IPS-NIHi7 (cell line): Measurements from ENCODE around the gene GOLPH3L.
A peak's percentile ranks its signal among the peaks of the same experiment; 100 is the strongest.
"Not testable (repeated sequence)": the region's sequence is repeated elsewhere in the genome, so short reads cannot be mapped to it uniquely, and the experiment has no call there.

ENCODE experiments used
- DNase-seq: peaks from one replicate; pipeline ENCODE4 v3.0.0; 2012; ENCODE audit warnings: mixed read lengths; ENCODE audit errors: extremely low spot score

GOLPH3L gene

DNA sequence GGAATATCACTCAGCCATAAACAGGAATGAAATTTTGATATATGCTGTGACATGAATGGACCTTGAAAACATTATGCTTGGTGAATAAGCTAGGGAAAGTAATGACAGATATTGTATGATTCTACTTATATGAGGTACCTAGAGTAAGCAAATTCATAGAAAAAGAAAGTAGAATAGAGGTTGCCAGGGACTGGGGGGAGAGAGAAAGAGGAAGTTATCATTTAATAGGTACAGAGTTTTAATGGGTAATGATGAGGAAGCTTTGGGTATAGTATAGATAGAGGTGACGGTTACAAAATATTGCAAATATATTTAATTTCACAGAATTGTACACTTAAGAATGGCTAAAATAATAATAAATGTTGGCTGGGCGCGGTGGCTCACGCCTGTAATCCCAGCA lies 36.4 kb downstream of the GOLPH3L start:
- DNase-seq = no peak

DNA sequence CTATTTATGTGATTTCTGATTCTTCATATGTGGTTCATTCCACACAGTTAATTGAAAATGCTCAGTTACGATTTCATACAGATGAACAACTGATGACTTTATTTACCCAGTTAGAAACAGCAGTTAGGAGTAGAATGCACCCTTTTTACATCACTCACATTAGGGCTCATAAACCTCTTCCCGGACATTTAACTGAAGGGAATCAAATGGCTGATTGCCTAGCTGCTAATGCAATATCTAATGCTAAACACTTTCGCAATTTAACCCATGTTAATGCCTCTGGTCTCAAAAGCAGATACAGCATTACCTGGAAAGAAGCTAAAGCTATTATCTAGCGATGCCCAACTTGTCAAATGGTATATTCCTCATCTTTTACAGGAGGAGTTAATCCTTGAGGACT lies 39.9 kb downstream of the GOLPH3L start:
- DNase-seq = not testable (repeated sequence)

DNA sequence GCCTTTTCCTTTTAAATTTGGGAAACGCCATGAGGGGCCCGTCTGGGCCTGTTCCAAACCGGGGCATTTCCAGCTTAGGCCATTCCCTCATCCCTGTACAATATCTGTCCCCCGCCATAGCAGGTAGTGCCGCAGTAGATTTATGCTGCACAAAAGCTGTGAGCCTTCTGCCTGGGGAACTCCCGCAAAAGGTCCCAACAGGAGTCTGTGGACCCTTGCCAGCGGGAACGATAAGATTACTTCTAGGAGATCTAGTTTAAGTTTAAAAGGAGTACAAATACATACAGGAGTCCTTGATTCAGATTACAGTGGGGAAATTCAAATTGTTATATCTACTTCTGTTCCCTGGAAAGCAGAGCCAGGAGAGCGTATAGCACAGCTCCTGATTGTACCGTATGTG lies 42.3 kb downstream of the GOLPH3L start:
- not testable (repeated sequence) for DNase-seq

DNA sequence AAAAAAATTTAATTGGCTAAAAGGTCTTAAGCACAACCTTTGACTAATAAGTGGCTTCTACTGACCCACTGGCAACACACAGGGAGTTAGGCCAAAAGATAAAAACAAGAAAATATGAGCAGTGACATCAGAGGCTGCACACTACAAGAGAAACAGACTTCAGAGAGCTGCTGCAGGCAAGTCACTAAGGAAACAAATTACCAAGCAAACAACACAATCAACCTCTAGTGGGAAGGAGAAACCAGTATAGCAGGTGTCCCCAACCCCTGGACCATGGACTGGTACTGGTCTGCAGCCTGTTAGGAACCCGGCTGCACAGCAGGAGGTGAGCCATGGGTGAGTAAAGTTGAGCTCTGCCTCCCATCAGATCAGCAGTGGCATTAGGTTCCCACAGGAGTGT lies 46.8 kb downstream of the GOLPH3L start:
- no peak for DNase-seq

DNA sequence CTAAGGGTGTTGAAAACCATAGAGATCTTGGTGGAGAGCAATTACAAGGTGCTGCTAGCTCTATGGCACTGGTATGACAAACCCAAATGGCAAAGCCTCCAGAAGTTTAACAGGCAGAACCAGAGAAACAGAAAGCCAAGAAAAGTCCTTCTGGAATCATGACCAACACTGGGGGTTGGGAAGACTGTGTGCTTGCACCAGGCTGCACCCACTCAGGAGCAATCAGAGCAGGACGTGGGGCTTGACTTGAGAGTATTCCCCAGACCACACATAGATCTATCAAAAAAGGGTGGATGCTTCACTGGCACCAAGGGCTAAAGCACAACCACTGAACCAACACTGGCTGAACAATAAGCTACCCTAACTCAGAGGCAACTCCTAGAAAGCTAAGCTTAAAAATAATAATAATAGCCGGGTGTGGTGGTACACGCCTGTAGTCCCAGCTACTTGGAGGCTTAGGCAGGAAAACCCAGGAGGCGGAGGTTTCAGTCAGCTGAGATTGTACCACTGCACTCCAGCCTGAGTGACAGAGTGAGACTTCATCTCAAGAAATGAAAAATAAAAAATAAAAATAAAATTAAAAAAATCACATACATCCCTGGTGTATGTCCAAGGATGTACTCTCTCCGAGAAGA lies 47.4 kb downstream of the GOLPH3L start:
- no peak for DNase-seq

DNA sequence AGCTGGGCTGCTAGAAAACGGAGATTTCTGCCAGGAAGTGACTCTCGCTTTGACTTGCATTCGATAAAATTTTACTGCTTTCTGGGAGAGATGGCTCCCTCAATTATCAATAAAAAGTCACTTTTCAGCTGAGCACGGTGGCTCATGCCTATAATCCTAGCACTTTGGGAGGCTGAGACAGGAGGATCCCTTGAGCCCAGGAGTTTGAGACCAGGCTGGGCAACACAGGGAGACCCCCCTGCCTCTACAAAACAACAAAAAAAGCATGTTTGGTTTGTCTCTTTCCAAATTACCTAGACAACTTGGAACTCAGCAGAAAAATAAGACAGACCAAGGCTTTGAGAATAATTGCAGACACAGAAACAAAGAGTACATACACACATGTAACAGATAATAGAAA lies 54.7 kb downstream of the GOLPH3L start:
- no peak for DNase-seq

DNA sequence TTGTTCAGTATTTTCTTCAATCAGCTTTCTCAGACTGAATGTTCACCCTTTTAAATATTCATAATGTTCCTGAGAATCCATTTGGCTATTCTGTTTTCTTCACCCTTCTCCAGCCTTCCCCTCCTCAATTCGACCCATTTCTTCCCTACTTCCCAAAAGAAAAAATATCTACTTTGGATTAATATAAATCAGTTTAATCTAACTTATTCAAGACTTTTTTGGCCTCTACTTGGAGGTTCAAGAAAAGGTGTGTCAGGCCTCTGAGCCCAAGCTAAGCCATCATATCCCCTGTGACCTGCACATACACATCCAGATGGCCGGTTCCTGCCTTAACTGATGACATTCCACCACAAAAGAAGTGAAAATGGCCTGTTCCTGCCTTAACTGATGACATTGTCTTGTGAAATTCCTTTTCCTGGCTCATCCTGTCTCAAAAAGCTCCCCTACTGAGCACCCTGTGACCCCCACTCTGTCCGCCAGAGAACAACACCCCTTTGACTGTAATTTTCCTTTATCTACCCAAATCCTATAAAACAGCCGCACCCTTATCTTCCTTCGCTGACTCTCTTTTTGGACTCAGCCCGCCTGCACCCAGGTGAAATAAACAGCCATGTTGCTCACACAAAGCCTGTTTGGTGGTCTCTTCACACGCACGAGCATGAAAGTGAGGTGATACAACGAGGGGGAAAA lies 55.7 kb downstream of the GOLPH3L start:
- DNase-seq = not testable (repeated sequence)

DNA sequence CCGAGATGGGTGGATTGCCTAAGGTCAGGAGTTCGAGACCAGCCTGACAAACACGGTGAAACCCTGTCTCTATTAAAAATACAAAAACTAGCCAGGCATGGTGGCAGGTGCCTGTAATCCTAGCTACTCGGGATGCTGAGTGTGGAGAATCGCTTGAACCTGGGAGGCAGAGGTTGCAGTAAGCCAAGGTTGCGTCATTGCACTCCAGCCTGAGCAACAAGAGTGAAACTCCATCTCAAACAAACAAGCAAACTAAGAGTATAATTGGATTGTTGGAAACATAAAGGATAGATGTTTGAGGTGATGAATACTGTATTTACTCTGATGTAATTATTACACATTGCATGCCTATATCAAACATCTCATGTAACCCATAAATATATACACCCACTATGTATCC lies 58.5 kb downstream of the GOLPH3L start:
- DNase-seq = not testable (repeated sequence)

DNA sequence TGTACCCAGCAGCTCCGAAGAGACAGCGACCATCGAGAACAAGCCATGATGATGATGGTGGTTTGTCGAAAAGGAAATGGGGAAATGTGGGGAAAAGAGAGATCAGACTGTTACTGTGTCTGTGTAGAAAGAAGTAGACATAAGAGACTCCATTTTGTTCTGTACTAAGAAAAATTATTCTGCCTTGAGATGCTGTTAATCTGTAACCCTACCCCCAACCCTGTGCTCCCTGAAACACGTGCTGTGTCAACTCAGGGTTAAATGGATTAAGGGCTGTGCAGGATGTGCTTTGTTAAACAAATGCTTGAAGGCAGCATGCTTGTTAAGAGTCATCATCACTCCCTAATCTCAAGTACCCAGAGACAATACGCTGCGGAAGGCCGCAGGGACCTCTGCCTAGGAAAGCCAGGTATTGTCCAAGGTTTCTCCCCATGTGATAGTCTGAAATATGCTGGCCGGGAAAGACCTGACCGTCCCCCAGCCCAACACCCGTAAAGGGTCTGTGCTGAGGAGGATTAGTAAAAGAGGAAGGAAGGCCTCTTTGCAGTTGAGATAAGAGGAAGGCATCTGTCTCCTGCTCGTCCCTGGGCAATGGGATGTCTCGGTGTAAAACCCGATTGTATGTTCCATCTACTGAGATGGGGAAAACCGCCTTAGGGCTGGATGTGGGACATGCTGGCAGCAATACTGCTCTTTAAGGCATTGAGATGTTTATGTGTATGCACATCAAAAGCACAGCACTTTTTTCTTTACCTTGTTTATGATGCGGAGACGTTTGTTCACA lies 61.9 kb downstream of the GOLPH3L start:
- not testable (repeated sequence) for DNase-seq

DNA sequence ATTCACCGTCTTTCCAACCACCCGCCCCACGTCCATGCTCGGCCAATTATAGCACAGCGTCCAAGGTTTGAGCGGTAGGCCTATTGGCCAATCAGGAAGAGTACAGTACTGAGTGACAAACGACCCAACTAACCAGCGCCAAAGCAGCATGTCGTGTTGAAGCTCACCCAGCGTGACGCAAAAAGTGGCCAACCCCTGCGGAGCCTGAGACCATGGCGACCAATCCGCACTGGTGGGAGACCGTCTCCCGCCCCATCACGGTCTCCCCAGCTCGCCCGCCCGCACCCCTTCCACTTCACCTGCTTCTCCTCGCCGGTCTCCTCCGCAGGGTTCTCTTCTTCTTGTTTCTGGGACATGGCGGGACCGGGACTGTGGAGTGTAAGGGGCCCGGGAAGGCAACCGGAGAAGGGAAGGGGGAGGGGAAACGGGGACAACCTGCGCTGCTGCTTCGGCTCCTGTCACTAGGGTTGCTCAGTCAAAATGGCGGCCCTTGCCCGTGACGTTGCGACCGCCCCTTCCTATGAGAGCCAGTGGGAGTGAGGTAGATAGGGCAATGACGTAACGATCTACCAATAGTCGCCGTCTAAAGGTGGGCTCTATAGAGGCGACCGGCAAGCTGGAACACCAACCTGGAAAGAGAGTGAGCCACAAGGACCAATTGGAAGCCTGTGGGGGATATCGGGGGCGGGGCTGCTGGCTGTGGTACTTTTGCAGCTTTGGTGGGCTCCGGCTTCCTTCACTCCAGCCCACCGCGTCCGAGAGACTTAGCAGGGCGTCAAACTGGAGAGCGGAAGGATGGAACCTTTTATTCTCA lies 67.6 kb downstream of the GOLPH3L start, which contains the start of gene ENSA:
ENSA (minus strand) TSS at position 498 of the 814 bp plus-strand sequence; CDS start at position 356, 142 bp downstream.
- peak; percentile 93 for DNase-seq

DNA sequence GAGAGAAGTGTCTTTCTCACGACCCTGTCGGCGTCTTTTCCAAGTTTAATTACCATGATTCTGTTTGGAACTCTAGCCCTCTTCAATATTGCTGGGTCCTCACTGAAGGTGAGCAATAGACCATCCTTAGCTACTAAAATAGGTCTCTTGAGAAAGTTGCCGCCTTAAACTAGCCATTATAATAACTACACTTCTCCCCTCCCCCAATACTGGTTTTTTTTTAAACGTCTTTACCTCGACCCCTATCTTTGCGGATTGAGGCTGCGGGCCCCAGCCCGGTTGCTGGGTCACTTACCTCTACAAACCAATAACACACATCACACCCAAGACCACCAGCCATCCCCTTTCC lies 68.2 kb downstream of the GOLPH3L start:
- DNase-seq = no peak

DNA sequence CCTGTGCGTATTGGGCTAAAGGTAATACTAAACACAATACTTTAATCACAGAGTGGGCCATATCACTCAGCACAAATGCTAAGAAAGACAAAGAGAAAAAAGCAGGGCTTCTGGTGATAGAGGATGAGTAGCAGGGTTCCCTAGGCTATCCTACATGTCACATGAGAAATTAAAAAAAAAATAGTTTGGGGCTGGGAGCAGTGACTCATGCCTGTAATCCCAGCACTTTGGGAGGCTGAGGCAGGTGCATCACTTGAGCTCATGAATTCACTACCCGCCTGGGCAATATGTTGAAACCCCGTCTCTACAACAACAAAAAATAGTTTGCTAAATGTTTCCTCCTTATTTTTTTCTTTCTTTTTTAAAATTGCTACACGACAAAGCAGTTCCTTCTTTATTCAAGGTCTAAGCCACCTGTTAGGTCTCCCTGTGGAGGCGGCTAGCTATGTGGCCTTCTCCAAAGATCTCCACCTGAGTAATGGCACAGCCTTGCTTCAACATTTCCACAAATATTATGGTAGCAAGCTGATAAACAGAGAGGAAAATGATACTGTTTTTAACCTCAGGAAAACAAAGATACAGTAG lies 69.0 kb downstream of the GOLPH3L start:
- DNase-seq = no peak

DNA sequence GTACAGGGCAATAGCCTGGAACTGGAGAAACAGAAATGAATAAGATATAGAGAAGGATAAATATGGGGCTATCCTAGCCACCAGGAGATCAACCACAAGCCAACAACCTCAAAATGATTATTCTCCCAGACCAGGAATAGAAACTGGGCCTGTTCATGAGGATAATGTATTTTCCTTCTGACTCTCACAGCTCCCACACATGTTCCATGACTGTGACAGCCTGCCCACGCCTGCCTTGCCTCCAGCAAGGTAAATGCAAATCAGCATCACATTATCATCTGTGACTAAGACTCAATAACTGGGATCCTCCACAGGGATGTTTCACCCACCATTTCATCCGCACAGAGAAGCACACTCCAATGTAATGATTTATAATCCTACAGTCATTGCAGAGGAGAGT lies 70.8 kb downstream of the GOLPH3L start:
- no peak for DNase-seq

DNA sequence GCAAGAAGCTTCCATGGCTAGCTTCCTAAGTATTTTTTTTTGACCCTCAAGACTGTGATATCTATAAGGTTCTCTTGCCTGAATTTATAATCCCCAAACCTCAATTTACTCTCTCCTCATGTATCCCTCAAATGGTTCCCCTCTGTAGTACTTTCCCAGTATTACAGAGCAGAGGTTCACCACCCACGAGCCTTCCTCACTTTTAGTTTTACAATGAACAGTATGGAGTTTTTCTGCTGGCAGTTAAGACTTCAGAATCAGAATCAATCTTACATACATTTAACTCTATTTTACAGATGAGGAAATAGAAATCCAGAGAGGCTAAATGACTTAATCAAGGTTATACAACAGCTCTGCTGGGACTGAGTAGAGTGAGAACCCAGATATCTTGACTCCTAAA lies 72.4 kb downstream of the GOLPH3L start:
- not testable (repeated sequence) for DNase-seq

DNA sequence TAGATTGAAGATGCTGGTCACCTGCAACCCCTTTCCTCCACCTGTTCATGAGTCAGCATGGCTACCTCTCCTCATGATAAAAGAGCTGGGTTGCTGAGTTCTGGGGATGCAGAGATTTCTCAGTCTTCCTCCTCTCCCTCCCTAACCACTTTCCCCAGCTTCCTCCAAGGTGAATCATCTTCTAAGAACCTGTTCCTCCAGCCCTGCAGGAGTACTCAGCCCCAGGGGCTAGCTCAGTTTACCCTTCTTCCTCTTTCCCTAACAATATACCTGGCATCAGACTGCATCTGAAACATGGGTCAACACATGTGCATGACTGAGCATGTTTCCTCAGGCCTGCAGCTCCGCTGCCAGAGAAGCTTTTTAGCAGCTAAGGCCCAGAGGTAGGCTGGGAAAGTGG lies 72.8 kb downstream of the GOLPH3L start:
- not testable (repeated sequence) for DNase-seq

DNA sequence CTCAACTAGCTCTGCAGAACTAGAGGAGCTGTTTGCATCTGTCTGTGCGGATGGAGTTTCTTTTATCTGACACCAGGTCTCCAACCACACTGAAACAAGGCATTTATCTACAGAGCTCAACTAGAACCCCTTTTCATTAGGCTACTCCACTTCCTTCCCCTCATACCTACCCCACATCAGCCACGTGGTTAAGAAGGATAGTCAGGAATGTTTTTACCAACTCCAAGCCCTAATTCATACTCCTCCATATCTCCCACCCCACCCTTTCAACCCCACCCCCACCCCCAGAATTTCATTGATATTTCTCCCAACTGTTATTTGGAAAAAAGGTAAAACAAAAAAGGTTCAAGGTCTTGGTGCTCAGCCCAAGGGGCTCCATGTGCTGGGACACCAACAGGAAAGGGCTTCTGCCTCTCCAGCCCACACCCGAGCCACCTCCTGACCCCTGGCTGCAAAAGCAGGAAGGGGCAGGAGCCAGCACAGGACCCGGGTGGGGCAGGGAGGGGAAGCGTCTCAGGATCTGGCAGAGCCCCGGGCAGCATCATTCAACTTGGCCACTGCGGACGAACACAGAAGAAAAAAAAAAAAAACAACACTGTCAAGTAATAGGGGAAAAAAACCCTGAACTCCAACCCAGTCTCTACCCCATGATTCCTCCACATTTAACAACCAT lies 74.5 kb downstream of the GOLPH3L start:
- peak; percentile 65 for DNase-seq

DNA sequence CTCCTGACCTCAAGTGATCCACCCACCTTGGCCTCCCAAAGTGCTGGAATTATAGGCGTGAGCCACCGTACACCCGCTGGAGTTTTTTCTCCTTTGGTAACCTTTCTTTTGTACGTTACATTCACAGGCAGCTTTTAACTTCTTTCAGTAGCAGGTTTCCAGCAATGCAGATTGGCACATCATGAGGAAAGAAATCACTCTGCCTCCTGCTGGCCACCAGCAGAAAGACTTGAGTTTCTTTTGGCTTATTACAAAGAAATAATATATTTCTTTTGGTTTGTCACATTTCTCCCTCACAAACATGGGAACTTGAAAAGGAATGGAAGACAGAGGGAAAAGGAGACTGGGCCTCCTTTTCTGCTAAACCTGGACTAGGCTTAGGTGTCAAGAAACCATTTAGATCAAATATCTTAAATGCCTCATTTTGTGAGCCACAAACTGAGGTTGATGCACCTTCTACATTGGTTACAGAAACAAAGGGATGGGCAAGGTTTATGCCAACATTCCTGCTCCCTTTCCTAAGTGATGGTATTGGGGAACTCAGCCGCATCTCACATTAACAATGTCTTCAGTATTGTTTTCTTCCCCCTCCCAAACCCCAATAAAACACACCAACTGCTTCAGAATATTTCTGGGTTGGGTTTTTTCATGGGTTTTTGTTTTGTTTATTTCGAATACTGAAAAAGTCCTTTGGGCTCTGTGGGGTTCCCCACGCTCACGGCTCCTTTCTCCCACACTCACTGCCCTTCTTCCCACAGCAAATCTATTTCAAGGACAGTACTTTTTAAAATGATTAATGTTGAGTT lies 75.3 kb downstream of the GOLPH3L start:
- peak; percentile 36 for DNase-seq

DNA sequence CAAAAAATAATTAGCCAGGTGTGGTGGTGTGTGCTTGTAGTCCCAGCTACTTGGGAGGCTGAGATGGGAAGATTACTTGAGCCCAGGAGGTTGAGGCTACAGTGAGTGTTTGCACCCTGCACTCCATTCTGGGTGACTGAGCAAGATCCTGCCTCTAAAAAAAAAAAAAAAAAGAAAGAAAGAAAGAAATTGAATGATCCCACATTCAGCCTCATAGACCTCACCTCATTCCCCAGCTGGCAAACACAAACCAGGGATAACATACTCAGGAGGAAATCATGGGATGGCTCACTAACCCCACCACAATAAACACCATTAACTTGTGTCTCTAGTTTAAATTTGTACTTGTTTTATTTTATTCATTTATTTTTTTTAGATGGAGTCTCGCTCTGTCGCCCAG lies 76.0 kb downstream of the GOLPH3L start:
- no peak for DNase-seq

DNA sequence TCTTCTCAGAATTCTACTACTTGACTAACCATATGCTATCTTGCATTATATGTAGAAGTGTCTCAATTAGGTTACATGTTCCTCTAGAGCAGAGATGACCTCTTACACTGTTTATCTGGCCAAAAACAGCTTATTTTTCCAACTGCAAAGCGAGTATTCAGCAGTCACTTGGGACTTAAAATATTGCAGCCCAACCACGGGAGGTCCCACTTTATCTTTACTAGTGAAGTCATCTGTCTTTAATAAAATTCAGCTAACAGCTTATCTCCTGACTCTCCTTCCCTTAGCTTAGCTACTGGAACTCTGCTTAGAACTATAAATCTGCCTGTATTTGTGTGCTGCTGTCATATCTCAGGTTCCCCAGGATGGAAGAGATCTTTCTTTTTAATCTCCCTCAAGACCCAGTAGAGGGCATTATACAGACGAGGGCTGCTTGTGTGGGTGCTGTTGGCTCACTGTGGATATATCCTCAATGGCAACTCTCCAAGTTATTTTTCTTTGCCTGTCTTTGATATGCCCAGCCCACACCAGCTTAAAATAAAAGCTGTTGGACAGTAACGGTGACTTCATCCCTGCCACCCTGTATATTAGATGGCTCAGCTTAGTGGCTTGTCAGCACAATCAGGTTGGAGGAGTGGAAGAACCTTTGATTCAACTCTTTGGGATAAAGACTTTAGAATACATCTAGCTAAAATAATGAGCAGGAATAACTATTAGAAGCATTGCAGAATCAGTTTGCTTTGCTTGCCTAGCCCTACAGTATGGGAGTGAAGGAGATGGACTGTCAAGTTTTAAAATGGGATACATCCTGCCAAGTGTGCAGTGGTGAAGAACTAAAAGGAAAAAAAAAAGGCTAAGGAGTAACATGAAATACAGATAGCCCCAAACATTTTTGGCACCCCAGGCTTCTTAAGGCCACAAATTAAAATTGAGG lies 77.1 kb downstream of the GOLPH3L start:
- no peak for DNase-seq
